Choroid plexus epithelial cell (primary cell): Measurements from ENCODE around the gene GNAQ.
"Not testable (repeated sequence)": the region's sequence is repeated elsewhere in the genome, so short reads cannot be mapped to it uniquely, and the experiment has no call there.

Source experiments
- DNase-seq: peaks from one replicate; pipeline ENCODE4 v3.0.0-alpha.2; 2010; ENCODE audit warnings: low read depth
- H3K4me3 ChIP-seq: 2 replicates; pipeline ENCODE4 v1.5.1; 2011; ENCODE audit warnings: low read depth, mild to moderate bottlenecking, control low read depth, low read length, moderate library complexity
- TF ChIP-seq, protein P1 (sequence below): conservative IDR thresholded peaks from 2 replicates; pipeline ENCODE4 v1.5.1; 2011; ENCODE audit warnings: low read depth, mild to moderate bottlenecking, control low read depth, inconsistent platforms, low read length, moderate library complexity

GNAQ gene

DNA sequence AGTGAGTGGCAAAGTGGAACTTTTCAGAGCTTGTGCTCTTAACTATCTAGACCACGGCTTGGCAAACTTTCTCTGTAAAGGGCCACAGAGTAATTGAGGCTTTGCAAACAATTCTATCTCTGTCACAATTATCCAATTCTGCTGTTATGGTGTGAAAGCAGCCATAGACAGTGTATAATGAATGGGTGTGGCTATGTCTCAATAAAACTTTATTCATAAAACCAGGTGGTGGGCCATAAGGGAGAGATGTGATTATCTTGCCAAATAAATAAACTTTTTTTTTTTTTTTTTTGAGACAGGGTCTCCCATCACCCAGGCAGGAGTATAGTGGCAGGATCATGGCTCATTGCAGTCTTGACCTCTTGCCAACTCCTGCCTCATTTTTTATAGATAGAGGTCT lies 304.8 kb downstream of the GNAQ start:
- no peak overlapping the region for H3K4me3 ChIP-seq
- no peak for DNase-seq

DNA sequence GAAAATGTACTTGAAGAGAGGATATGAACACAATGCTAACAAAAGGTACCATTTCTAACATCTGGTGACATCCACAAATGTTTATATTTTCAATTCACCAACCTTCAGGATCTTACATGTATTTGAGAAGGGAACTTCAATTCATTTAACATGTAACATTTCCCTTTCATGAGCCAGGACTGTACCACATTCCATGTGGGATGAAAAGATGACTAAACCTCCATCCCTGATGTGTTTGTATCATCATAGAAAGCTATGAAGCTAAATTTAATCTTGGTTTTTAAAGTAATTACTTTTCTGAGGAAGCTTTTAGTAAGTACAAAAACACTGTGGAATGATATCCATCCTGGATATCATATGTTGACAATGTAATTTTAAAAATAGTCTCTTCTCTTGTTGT lies 305.3 kb downstream of the GNAQ start:
- H3K4me3 ChIP-seq, result no peak overlapping the region
- TF ChIP-seq, protein P1, sequence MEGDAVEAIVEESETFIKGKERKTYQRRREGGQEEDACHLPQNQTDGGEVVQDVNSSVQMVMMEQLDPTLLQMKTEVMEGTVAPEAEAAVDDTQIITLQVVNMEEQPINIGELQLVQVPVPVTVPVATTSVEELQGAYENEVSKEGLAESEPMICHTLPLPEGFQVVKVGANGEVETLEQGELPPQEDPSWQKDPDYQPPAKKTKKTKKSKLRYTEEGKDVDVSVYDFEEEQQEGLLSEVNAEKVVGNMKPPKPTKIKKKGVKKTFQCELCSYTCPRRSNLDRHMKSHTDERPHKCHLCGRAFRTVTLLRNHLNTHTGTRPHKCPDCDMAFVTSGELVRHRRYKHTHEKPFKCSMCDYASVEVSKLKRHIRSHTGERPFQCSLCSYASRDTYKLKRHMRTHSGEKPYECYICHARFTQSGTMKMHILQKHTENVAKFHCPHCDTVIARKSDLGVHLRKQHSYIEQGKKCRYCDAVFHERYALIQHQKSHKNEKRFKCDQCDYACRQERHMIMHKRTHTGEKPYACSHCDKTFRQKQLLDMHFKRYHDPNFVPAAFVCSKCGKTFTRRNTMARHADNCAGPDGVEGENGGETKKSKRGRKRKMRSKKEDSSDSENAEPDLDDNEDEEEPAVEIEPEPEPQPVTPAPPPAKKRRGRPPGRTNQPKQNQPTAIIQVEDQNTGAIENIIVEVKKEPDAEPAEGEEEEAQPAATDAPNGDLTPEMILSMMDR, result no peak
- no peak for DNase-seq

More for the DNA sequence above, 304.8 kb downstream of the GNAQ start:
- TF ChIP-seq, protein P1, result no peak

DNA sequence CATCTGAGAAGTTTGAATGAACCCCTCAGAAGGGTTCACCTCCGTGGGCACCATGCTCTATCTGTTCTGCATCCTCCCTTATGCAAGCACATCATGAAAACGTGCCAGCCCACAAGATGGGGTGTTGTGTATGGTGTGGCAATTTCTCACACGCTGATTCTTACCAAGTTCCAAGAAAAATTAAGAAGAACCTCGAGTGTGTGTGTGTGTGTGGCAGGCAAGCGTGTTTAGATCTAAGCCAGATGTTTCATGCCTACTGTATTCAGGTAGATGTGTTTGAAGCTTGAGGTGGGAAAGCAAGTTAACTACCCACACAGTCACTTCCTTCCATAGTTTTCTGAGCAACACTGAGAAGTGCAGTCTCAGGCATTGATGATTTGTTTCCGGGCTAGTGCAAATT lies 305.8 kb downstream of the GNAQ start:
- no peak overlapping the region for H3K4me3 ChIP-seq
- DNase-seq, result no peak
- TF ChIP-seq, protein P1, result no peak

DNA sequence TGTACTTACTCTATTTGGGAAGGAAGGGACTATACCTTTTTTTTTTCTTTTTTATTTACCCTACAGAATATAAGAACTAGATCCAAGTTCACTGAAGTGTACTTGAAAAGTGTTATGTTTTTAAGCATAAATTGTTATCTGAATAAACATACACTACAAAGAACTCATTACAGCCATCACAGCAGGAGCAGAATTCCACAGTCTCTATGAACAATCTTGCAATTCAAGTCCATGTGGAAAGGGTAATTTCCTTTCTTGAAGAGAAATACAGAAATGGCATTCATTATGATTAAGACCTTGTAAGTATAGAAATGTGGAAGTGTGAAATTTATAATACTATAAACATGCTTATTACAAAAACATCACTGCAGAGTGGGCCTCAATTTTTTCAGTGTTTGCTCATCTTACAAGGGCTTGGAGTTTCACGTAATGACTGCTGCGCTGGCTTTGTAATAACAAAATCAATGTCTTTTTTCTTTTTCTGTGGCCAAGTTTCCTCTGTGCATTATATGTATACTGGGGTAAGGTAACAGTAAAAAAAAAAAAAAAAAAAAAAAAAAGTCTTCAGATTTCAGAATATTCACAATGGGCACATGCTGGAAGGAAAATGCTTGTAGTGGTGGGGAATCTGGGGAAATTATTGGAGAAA lies 306.4 kb downstream of the GNAQ start:
- no peak overlapping the region for H3K4me3 ChIP-seq
- DNase-seq, result peak; percentile 46
- TF ChIP-seq, protein P1, result no peak

DNA sequence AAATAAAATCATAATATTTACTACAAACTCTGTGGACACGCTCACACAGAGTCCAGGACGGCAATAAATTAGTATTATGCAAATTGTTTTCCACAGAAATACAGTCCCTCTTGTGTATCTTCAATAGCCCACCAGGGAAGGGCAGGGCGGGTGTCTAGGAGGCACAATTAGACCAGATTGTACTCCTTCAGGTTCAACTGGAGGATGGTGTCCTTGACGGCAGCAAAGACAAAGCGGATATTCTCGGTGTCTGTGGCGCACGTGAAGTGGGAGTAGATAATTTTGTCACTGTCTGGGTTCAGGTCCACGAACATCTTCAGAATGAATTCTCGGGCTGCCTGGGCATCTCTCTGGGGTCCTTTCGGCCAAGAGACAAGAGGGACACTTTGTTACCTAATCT lies 310.5 kb downstream of the GNAQ start:
- DNase-seq, H3K4me3 ChIP-seq: not testable (repeated sequence)

DNA sequence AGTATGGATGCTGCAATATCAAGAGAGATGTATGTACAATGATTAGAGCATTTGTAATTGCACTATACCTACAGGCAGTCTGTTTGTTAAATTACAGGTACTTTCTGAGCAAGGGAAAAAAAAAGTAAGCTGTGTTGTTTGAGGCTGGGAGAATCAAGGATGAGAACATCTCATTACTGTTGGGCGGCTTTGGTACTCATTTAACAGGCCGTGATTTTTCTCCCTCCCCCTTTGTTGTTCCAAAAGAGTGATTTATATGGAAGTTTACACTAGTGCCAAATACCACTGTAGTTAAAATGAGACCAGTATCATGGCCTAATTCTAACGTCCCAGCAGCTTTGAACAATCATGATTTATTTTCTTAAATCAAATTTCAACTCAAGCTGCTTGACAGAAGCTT lies 312.3 kb downstream of the GNAQ start:
- H3K4me3 ChIP-seq, result no peak overlapping the region
- DNase-seq, result no peak
- TF ChIP-seq, protein P1, result no peak

DNA sequence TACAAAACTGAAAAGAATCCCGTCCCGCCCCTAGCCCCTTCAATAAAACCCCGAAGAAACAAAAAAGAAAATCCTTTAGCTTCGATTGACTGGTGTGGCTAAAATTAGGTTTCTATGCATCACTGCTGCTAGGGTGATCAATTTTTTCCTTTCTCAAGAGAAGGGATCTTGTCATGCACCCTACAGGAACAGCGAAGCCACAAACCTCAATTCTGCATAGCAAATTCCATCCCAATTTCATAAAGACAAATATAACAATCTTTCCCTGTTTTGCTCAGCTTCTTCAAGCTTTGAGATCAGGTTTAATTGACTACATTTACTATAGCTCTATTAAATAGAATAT lies 313.3 kb downstream of the GNAQ start:
- peak; percentile 34 for DNase-seq
- not testable (repeated sequence) for H3K4me3 ChIP-seq

DNA sequence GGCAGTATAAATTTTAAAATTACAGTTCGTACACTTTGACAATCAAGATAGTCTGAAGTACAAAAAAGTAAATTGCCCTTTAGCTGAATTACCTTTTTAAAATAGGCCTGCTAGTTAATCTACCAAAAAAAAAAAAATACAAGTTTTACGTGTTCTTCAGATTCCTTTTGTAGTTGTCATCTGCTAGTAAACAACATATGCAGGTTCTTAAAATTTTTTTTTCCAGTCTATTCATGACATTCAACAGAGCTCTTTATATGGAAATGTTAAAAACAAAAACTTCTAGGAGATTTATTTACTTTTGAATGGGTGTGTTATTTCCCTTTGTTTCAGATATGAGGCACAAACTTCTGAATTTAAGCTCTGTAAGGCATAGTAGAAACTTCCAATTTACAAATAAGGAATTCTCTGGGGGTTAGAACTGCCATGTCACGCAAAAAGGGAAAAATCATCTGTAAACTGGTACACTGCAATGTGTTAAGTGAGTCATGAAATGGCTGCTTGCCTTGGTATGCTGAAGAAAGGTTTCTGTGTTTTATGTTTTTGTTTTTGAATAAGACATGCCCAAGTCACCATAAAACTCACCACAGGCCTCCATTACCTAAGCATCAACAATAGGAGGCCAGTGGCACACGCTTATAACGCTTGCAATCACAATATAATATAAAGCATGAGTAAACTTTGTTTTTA lies 313.9 kb downstream of the GNAQ start:
- peak; percentile 85 for DNase-seq
- H3K4me3 ChIP-seq, result not testable (repeated sequence)
